Activated naive CD8-positive, alpha-beta T cell treated with anti-CD3 and anti-CD28 coated beads, Interleukin-2, amount 10 ng/mL, durations not matched to agents 7 days and 5 days (primary cell): ENCODE results near the gene ABCD1. TPM values are rescaled to one million over a fixed set of nuclear protein-coding genes. Genes with fewer than 3 reads are reported as not detected.

Experiments used
- ATAC-seq: fragments of 150-1000 bp; cut with Tn5 transposase; one replicate; pipeline ENCODE4 v1.10.0; 2021; ENCODE audit warnings: low read depth, moderate library complexity
- POLR2A ChIA-PET: fragments of 350-600 bp; sonication (Branson Sonifier 250); formaldehyde crosslinking; loops from one replicate; lab custom pipeline; 2021; ENCODE audit warnings: antibody characterized with exemption; lab: Charles Lee
- DNase-seq: peaks from one replicate; pipeline ENCODE4 v3.0.0; 2021
- H3K27ac Mint-ChIP-seq: one replicate; pipeline ENCODE4 v1.8.0; 2022; ENCODE audit warnings: mild to moderate bottlenecking, mixed read lengths
- H3K27me3 Mint-ChIP-seq: one replicate; pipeline ENCODE4 v1.8.0; 2022; ENCODE audit warnings: mild to moderate bottlenecking, moderate library complexity, mixed read lengths
- H3K36me3 Mint-ChIP-seq: one replicate; pipeline ENCODE4 v1.8.0; 2021; ENCODE audit warnings: mild to moderate bottlenecking, mixed read lengths
- H3K4me1 Mint-ChIP-seq: one replicate; pipeline ENCODE4 v1.8.0; 2021; ENCODE audit warnings: mixed read lengths
- H3K4me3 Mint-ChIP-seq: one replicate; pipeline ENCODE4 v1.8.0; 2022; ENCODE audit warnings: mild to moderate bottlenecking, moderate library complexity, mixed read lengths
- H3K9me3 Mint-ChIP-seq: one replicate; pipeline ENCODE4 v1.8.0; 2021; ENCODE audit warnings: mixed read lengths
- total RNA-seq, 2 experiments: library from RNA; stranded (reverse); gene quantifications; one replicate each; pipeline ENCODE4 v1.2.3, GENCODE V29; 2021

ABCD1 gene
- total RNA-seq, 2 experiments from 2014 or later: 15.9 to 16.4 TPM

GRCh38 chrX:153755136-153755535 is 30.5 kb downstream of the ABCD1 start:
- Mint-ChIP-seq H3K9me3 (no peaks in the 10 kb centered on the region), H3K4me1 (peaks cover 2% of the 10 kb centered on the region), H3K27ac (no peak overlapping the region), H3K27me3 (peaks cover 3% of the 10 kb centered on the region), H3K4me3 (no peak overlapping the region), H3K36me3 (no peaks in the 10 kb centered on the region)
- POLR2A ChIA-PET: interaction anchor here (0.7 kb wide), 2 partner anchors 16 to 349 kb away, joined by 4 to 10 read pairs; no protein-coding TSS in a partner anchor
- DNase-seq (no peak), ATAC-seq (no peak)

GRCh38 chrX:153761863-153762262 is 37.2 kb downstream of the ABCD1 start:
- Mint-ChIP-seq H3K4me1 (peaks cover 8% of the 10 kb centered on the region), H3K36me3 (no peaks in the 10 kb centered on the region), H3K27ac (no peak overlapping the region), H3K27me3 (no peaks in the 10 kb centered on the region), H3K9me3 (no peaks in the 10 kb centered on the region), H3K4me3 (no peak overlapping the region)
- DNase-seq (no peak), ATAC-seq (no peak)
- POLR2A ChIA-PET: no interaction called here

GRCh38 chrX:153762626-153763173 is 38.0 kb downstream of the ABCD1 start:
- POLR2A ChIA-PET: no interaction called here
- H3K4me3 Mint-ChIP-seq: no peak overlapping the region
- ATAC-seq: no peak
- H3K9me3 Mint-ChIP-seq: no peaks in the 10 kb centered on the region
- DNase-seq: no peak
- H3K4me1 Mint-ChIP-seq: peaks cover 9% of the 10 kb centered on the region
- no peaks in the 10 kb centered on the region for H3K27me3 Mint-ChIP-seq
- no peak overlapping the region for H3K27ac Mint-ChIP-seq
- H3K36me3 Mint-ChIP-seq: no peaks in the 10 kb centered on the region

- no peak for ATAC-seq
These were observed 38.8 kb downstream of the ABCD1 start for GRCh38 chrX:153763298-153763932.

GRCh38 chrX:153763989-153764755 is 39.5 kb downstream of the ABCD1 start, which contains the start of gene PLXNB3:
TSS of gene PLXNB3 (plus strand) at chrX:153764249. CDS start at chrX:153765536, 1,287 bp downstream.
- peak within 1 kb of the TSS; percentile 44 for H3K4me3 Mint-ChIP-seq
- peak; percentile 71 for ATAC-seq
- no peaks in the 10 kb centered on the region for H3K36me3 Mint-ChIP-seq
- peak; percentile 81 for DNase-seq
- no peaks in the 10 kb centered on the region for H3K9me3 Mint-ChIP-seq
- POLR2A ChIA-PET: no interaction called here
- no peak within 1 kb of the TSS for H3K27ac Mint-ChIP-seq
- peaks cover 9% of the 10 kb centered on the region for H3K4me1 Mint-ChIP-seq
- H3K27me3 Mint-ChIP-seq: no peaks in the 10 kb centered on the region

More at GRCh38 chrX:153763298-153763932, 38.8 kb downstream of the ABCD1 start:
- Mint-ChIP-seq H3K27me3 (no peaks in the 10 kb centered on the region), H3K4me1 (peaks cover 9% of the 10 kb centered on the region), H3K9me3 (no peaks in the 10 kb centered on the region), H3K36me3 (no peaks in the 10 kb centered on the region), H3K4me3 (no peak overlapping the region), H3K27ac (no peak overlapping the region)
- no peak for DNase-seq
- POLR2A ChIA-PET: no interaction called here

GRCh38 chrX:153764786-153765137 is 40.1 kb downstream of the ABCD1 start:
- H3K4me3 Mint-ChIP-seq: no peak overlapping the region
- POLR2A ChIA-PET: no interaction called here
- H3K27ac Mint-ChIP-seq: no peak overlapping the region
- ATAC-seq (no peak), DNase-seq (peak; percentile 27)
- no peaks in the 10 kb centered on the region for H3K9me3 Mint-ChIP-seq
- H3K4me1 Mint-ChIP-seq: peaks cover 9% of the 10 kb centered on the region
- no peaks in the 10 kb centered on the region for H3K27me3 Mint-ChIP-seq
- H3K36me3 Mint-ChIP-seq: no peaks in the 10 kb centered on the region

- no peaks in the 10 kb centered on the region for H3K27me3 Mint-ChIP-seq
- ATAC-seq (no peak), DNase-seq (peak; percentile 20)
- no peaks in the 10 kb centered on the region for H3K9me3 Mint-ChIP-seq
- no peaks in the 10 kb centered on the region for H3K36me3 Mint-ChIP-seq
- POLR2A ChIA-PET: no interaction called here
- peak overlapping the region; percentile 71 for H3K4me3 Mint-ChIP-seq
- no peak overlapping the region for H3K27ac Mint-ChIP-seq
- H3K4me1 Mint-ChIP-seq: peaks cover 9% of the 10 kb centered on the region
These were observed 40.8 kb downstream of the ABCD1 start for GRCh38 chrX:153765138-153766079.

- Mint-ChIP-seq H3K36me3 (no peaks in the 10 kb centered on the region), H3K4me3 (peak overlapping the region; percentile 71), H3K27ac (peak overlapping the region; percentile 87), H3K4me1 (peaks cover 9% of the 10 kb centered on the region), H3K27me3 (no peaks in the 10 kb centered on the region), H3K9me3 (no peaks in the 10 kb centered on the region)
- peak; percentile 70 for ATAC-seq
- DNase-seq: peak; percentile 41
- POLR2A ChIA-PET: no interaction called here
These were observed 41.6 kb downstream of the ABCD1 start for GRCh38 chrX:153766098-153766817.

GRCh38 chrX:153766871-153767673 is 42.4 kb downstream of the ABCD1 start:
- Mint-ChIP-seq H3K27ac (peak overlapping the region; percentile 87), H3K27me3 (no peaks in the 10 kb centered on the region), H3K36me3 (no peaks in the 10 kb centered on the region), H3K4me1 (peaks cover 9% of the 10 kb centered on the region), H3K4me3 (peak overlapping the region; percentile 71), H3K9me3 (no peaks in the 10 kb centered on the region)
- ATAC-seq: no peak
- peak; percentile 23 for DNase-seq
- POLR2A ChIA-PET: no interaction called here

- Mint-ChIP-seq H3K27ac (no peak overlapping the region), H3K27me3 (no peaks in the 10 kb centered on the region), H3K36me3 (no peaks in the 10 kb centered on the region), H3K4me3 (no peak overlapping the region), H3K4me1 (peaks cover 9% of the 10 kb centered on the region), H3K9me3 (no peaks in the 10 kb centered on the region)
- DNase-seq (peak; percentile 24), ATAC-seq (no peak)
- POLR2A ChIA-PET: no interaction called here
These were observed 43.0 kb downstream of the ABCD1 start for GRCh38 chrX:153767674-153768055.

GRCh38 chrX:153768311-153769157 is 43.9 kb downstream of the ABCD1 start:
- H3K9me3 Mint-ChIP-seq: no peaks in the 10 kb centered on the region
- H3K36me3 Mint-ChIP-seq: no peaks in the 10 kb centered on the region
- H3K4me3 Mint-ChIP-seq: no peak overlapping the region
- ATAC-seq (no peak), DNase-seq (peak; percentile 25)
- POLR2A ChIA-PET: no interaction called here
- no peak overlapping the region for H3K27ac Mint-ChIP-seq
- H3K27me3 Mint-ChIP-seq: no peaks in the 10 kb centered on the region
- peaks cover 9% of the 10 kb centered on the region for H3K4me1 Mint-ChIP-seq
